ENCODE results near the gene TAGLN. TPM values are rescaled to one million over a fixed set of nuclear protein-coding genes. Genes with fewer than 3 reads are reported as not detected.
A peak's percentile ranks its signal among the peaks of the same experiment; 100 is the strongest.

Gene TAGLN
- total and polyA plus RNA-seq, 2 donors (not counting 1 experiment from before 2014, with no cell fraction given): 17.9 to 51.8 TPM

DNA sequence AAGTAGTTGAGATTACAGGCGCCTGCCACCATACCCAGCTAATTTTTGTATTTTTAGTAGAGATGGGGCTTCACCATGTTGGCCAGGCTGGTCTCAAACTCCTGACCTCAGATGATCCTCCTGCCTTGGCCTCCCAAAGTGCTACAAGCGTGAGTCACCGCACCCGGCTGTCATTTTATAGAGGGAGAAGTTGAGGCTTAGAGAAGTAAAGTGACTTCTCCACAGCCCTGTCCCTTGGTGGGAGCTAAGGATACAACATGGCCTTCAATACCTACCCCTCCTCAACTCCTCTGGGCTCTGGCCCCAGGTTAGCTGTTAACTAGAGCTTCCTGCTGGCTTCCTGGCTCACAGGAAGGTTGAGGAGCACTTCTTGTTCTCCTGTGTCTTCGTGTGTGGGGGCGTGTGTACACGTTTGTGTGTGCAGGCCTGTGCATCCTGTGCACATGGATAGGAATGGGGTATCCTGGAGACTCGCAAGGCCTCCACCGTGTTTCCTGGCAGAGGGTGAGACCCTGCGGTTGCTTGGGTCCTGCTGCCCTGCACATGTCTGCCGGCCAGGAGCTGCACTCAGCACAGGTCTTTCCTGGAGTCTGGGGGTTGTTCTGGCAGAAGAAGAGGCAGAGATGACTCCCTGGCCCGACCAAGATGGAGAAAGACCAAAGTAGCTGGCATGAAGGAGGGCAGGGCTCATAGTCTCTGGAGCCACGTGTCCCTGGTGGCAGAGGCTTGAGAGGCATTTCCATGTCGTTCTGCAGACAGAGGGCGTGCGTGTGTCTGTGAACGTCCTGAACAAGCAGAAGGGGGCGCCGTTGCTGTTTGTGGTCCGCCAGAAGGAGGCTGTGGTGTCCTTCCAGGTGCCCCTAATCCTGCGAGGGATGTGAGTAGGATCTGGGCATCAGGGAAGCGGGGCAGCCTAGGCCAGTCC, 18.2 kb upstream of the TAGLN start:
- Mint-ChIP-seq H3K9me3 (ENCODE audit: insufficient read depth) (no peaks in the 10 kb centered on the region), H3K4me3 (peak overlapping the region; percentile 99), H3K27me3 (no peaks in the 10 kb centered on the region), H3K27ac (peak overlapping the region; percentile 86), H3K4me1 (peaks cover 51% of the 10 kb centered on the region)
- H3K27me3 ChIP-seq (replicated peaks in 1 of 4; ENCODE audit: control extremely low read depth in 1 of 4, control insufficient read depth in 3 of 4, insufficient read depth in 4 of 4, low read length in 3 of 4): no peaks in the 10 kb centered on the region
- ATAC-seq (ENCODE audit: low read depth) (peak; percentile 31), DNase-seq (peak; percentile 83)
- H3K4me2 ChIP-seq (replicated peaks; ENCODE audit: low read depth, low read length, poor library complexity, severe bottlenecking): peak overlapping the region; percentile 86
- no peaks in the 10 kb centered on the region for H4K20me1 ChIP-seq (ENCODE audit: control insufficient read depth, insufficient read depth, low read length, poor library complexity, severe bottlenecking)
- peak overlapping the region in 1 of 5 experiments; percentile 23 for H3K4me3 ChIP-seq (ENCODE audit: control extremely low read depth in 1 of 5, extremely low read depth in 1 of 5, insufficient read depth in 1 of 5, low read depth in 2 of 5, low read length in 4 of 5)
- CTCF ChIA-PET: interaction anchor here (0.6 to 14.8 kb wide), 14 partner anchors 9 to 86 kb away, joined by 3 to 309 read pairs (median 7); partner anchors contain the start of genes PAFAH1B2, PCSK7 and RNF214
- H3K36me3 ChIP-seq (replicated peaks in 1 of 2; ENCODE audit: control extremely low read depth in 1 of 2, control insufficient read depth in 1 of 2, extremely low read depth in 1 of 2, insufficient read depth in 2 of 2, low read length in 1 of 2): peaks cover 0 to 39% of the 10 kb centered on the region in 2 experiments
- no peaks in the 10 kb centered on the region for H3K9me3 ChIP-seq (ENCODE audit: control extremely low read depth in 1 of 3, control insufficient read depth in 2 of 3, insufficient read depth in 1 of 3, low read length in 2 of 3)
- peak overlapping the region; percentile 40 for H3K9ac ChIP-seq (ENCODE audit: low read length)
- no peak overlapping the region for H2AFZ ChIP-seq (ENCODE audit: insufficient read depth, low read depth, low read length, poor library complexity, severe bottlenecking)
- peaks cover 36 to 51% of the 10 kb centered on the region in 2 donors for H3K4me1 ChIP-seq (ENCODE audit: control insufficient read depth in 2 of 2, insufficient read depth in 2 of 2, low read length in 2 of 2)
- TF ChIP-seq, protein P1, sequence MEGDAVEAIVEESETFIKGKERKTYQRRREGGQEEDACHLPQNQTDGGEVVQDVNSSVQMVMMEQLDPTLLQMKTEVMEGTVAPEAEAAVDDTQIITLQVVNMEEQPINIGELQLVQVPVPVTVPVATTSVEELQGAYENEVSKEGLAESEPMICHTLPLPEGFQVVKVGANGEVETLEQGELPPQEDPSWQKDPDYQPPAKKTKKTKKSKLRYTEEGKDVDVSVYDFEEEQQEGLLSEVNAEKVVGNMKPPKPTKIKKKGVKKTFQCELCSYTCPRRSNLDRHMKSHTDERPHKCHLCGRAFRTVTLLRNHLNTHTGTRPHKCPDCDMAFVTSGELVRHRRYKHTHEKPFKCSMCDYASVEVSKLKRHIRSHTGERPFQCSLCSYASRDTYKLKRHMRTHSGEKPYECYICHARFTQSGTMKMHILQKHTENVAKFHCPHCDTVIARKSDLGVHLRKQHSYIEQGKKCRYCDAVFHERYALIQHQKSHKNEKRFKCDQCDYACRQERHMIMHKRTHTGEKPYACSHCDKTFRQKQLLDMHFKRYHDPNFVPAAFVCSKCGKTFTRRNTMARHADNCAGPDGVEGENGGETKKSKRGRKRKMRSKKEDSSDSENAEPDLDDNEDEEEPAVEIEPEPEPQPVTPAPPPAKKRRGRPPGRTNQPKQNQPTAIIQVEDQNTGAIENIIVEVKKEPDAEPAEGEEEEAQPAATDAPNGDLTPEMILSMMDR (IDR thresholded peaks at IDR 0.05): peak; percentile 68
- TF ChIP-seq EZH2 (IDR thresholded peaks at IDR 0.05; ENCODE audit: borderline replicate concordance, insufficient read depth, low read depth, low read length, poor library complexity, severe bottlenecking): no peak
- intact Hi-C loops (cut with micrococcal nuclease): loop anchor here (1.0 kb wide), 2 partner anchors 45 to 51 kb away; partner anchors contain the start of genes PCSK7 and RNF214
- peak overlapping the region; percentile 6 to 84 for H3K27ac ChIP-seq (ENCODE audit: low read length in 2 of 2)
- POLR2A ChIA-PET: interaction anchor here (0.6 to 3.7 kb wide), 6 partner anchors 8 to 254 kb away, joined by 5 to 34 read pairs (median 10); partner anchors contain the start of gene PAFAH1B2
- WGBS (ENCODE audit: insufficient coverage): 37% methylated on average over 18 of the region's 22 CpGs
- H3K79me2 ChIP-seq (ENCODE audit: control insufficient read depth, insufficient read depth, low read length): peaks cover 28% of the 10 kb centered on the region

Measured in B cell (primary cell).